DOHH2 (cell line): ENCODE data around the gene DHX32.

ENCODE experiments used
- CTCF ChIP-seq: fragments of 200-600 bp; sonication (generic); IDR thresholded peaks from one replicate; pipeline ENCODE4 v1.5.1; 2014; ENCODE audit warnings: antibody characterized with exemption, mild to moderate bottlenecking, low read depth, low read length; ENCODE audit not compliant: poor library complexity, severe bottlenecking
- EZH2phosphoT487 ChIP-seq: fragments of 200-600 bp; sonication (generic); IDR thresholded peaks from 2 replicates; pipeline ENCODE4 v1.6.1; 2017; ENCODE audit warnings: borderline replicate concordance, mild to moderate bottlenecking, antibody characterized with exemption, low read length, moderate library complexity, mixed read lengths

DNA sequence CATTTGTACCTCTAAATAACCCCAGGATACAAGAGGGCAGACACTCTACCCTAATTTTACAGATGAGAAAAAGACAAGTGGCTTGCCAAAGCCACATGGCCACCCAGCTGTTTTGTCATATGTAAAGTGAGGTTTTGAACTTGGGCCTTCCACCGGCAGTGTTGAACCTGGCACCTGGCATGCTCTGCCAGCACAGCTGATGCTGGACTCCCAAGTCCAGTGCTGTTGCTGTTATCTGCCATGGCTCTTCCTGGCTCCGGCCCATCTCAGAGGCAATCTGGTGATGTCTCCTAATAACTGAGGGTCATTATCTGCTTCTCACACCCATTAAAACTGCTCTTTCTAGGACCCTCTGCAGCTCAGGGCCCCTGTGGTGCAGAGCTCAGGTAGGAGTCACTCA lies 32.7 kb downstream of the DHX32 start:
- TF ChIP-seq EZH2phosphoT487 (no peak), CTCF (no peak)
